ENCODE data around the gene PNKD.

GRCh38 chr2:218273908-218274249 is 3.6 kb downstream of the PNKD start:
- TF ChIP-seq POLR2A (IDR thresholded peaks at IDR 0.05; ENCODE audit: low read depth, low read length), result no peak
- TF ChIP-seq POLR2AphosphoS5 (IDR thresholded peaks at IDR 0.05; ENCODE audit: low read depth, low read length), result no peak
- TF ChIP-seq PAX5 (IDR thresholded peaks at IDR 0.05; ENCODE audit: insufficient read depth, low read length, severe bottlenecking), result no peak
- TF ChIP-seq TAF1 (IDR thresholded peaks at IDR 0.05; ENCODE audit: low read depth, low read length), result no peak
- no peak for TF ChIP-seq SPI1 (IDR thresholded peaks at IDR 0.05; ENCODE audit: low read depth, low read length)
- TF ChIP-seq POU2F2 (IDR thresholded peaks at IDR 0.05; ENCODE audit: low read depth, low read length), result no peak

All from GM12891 (cell line).